Activated naive CD4-positive, alpha-beta T cell (primary cell): ENCODE data around the gene LAGE3.
"Not testable (repeated sequence)": the region's sequence is repeated elsewhere in the genome, so short reads cannot be mapped to it uniquely, and the experiment has no call there.

Source experiments
- DNase-seq, 4 experiments: peaks; one replicate each; lab custom pipeline; 2025; lab: John Stamatoyannopoulos, UW

LAGE3 gene

DNA sequence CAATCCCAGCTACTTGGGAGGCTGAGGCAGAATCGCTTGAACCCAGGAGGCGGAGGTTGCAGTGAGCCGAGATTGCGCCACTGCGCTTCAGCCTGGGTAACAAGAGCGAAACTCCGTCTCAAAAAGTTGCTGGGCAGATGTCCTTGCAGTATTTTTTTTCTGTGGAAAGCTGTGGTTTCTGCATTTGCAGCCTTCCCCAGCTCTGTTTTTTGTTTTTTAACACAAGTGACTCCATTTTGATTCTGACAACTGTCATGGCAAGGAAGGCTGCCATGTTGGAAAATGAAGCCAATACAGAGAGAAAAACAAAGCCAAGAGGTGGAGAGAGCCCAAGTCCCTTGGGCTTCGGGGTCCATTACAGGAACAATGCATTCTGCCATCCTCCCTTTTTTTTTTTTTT is 23.0 kb upstream of the LAGE3 start:
- no peak for DNase-seq

GRCh38 chrX:154501423-154501822 is 22.3 kb upstream of the LAGE3 start:
- not testable (repeated sequence) for DNase-seq

DNA sequence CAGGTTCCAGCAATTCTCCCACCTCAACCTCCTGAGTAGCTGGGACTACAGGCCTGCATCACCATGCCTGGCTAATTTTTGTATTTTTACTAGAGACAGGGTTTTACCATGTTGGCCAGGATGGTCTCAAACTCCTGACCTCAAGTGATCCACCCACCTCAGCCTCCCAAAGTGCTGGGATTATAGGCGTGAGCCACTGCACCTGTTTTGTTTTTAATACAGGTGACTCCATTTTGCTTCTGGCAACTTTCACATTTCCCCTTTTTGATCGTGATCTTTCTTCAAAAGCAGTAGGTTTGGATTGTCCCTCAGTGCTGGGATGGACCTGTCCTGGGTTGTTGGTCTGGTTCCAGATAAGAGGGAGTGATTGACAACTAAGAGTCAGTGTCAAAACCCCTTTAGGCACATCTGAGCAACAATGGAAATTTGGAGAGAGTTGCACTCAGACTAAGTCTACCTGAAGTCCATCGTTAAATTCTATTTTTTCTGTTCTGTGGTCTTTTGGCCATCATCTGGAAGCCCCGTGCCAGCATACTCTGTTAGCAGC is 17.6 kb upstream of the LAGE3 start:
- not testable (repeated sequence) for DNase-seq

GRCh38 chrX:154495472-154495922 is 16.4 kb upstream of the LAGE3 start:
- no peak for DNase-seq

DNA sequence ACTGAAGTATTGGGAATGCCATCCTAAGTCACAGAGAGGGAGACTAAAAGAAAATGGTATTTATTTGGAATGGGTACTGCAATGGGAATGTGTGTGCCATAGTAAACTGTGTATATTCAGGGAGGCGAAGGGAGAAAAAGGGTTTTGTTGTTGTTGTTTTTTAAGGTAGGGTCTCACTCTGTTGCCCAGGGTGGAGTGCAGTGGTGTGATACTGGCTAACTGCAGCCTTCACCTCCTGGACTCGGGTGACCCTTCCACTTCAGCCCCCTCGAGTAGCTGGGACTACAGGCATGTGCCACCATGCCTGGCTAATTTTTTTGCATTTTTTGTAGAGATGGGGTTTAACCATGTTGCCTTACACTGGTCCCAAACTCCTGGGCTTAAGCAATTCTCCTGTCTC is 15.6 kb upstream of the LAGE3 start:
- DNase-seq: no peak

DNA sequence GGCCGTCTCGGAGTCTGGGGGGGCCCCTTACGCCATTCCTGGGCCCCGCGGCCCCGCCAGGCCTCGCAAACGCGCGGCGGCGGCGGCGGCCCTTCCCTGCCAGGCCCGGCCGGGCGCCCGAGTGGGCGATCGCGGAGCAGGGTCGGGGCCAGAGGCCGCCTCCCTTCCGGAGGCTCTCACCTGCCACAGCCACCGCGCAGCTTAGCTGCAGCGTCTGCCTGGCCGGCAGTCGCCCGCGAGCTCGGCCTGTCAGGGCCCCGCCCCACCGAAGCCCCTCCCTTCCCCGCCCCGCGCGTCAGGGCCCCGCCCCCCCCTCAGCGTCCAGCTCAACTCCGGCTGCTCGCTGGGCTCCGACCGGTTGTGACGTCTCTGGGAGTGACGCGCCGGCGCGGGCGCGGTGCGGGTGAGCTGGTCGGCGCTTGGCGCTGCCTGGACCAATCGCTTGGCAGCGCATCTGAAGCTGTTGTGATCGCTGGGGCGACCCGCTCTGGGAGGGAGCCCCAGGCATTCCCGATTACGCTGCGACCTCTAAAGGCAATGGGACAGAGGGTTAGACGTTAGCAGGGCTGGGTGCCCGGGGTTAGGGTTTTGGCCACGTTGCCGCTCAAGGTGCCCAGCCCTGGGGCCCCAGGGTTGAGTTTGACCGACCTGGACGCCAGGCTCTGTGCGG is 11.5 kb upstream of the LAGE3 start, which contains the start of gene SLC10A3:
Gene SLC10A3 (minus strand): TSS at position 216 of the 670 bp plus-strand sequence. CDS start 1,689 bp downstream, outside the sequence.
- peak; percentile 58 to 77 (median 70) for DNase-seq

DNA sequence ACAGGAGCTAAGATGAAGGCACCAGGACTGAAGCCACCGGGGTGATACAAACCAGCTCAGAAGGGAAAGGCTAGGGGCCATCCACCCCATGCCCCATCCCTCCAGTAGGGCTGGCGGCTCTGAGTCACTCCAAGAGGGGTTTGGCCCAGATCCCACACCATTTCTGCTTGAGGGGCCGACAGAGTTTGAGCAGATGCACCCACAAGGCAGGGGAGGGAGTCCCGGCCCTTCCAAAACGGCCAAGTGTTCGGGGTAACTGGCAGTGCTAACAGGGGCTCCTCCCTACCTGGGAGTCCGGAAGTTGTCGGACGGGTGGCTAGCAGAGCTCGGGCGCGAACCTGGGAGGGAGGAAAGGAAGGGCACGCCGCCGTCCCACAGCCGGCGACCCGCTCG is 10.9 kb upstream of the LAGE3 start:
- no peak for DNase-seq

DNA sequence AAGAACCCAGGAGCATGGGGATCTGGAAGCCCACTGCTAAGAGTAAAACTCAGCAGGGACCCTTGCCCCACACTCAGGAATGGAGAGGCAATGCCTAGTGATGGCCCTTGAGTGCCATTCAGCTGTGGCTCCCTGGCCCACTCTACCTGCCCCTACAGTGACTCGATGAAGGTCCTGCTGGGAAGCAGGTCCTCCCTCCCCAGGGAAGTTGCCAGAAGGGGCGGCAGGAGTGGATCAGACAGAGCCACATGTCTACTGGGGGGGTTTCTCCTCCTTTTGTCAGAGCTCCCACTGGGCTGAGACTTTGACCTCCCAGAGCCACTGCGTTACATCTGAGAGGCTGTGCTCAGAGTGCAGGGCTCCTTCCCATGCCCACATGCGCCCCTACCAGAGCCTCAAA is 10.1 kb upstream of the LAGE3 start:
- no peak for DNase-seq

- DNase-seq: no peak
Observed at GRCh38 chrX:154488336-154489075, 9.4 kb upstream of the LAGE3 start.

GRCh38 chrX:154487518-154488290 is 8.6 kb upstream of the LAGE3 start:
- DNase-seq: no peak

DNA sequence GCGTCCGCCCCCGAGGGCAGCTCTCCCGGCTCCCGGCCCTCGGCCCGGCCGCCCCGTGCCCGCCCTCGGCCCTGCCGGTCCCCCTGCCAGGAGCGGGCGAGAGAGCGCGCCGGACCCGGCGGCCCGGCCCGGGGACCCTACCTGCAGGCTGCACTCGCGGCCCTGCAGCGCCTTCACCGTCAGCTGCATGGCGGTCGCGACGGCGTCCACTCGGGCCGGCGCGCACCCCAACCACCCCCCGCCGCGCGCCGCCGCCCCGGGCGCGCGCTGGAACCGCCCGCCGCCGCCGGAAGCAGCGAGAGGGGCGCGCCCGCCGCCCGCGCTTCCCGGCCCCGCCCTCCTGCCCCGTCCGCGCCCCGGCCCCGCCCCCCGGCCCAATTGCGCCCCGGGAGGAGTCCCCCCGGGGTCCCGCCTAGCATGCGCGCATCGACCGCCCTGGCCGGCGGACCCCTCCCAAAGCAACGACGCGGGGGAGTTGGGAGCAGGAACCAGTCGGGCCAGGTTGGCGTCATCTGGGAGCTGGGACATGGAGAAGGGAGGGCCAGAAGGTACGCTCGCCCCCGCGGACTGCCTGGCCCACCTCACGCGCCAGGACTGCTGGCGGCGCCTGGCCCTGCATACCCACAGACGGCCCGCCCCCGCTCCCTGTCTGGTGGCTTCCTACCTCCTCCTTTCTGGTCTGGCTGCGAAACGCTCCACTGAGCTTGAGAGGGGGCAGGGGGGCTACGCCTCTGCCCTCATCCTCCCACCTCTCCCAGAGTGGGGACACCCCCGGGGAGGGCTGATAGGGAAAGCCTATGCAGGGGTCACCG is 7.5 kb upstream of the LAGE3 start, which contains the start of gene UBL4A:
Gene UBL4A (minus strand): TSS at position 220 of the 812 bp plus-strand sequence. CDS start 31 bp downstream, at position 189.
- DNase-seq: peak in 1 of 4 experiments; percentile 43

- DNase-seq: no peak
Observed at GRCh38 chrX:154486052-154486395, 6.9 kb upstream of the LAGE3 start.

DNA sequence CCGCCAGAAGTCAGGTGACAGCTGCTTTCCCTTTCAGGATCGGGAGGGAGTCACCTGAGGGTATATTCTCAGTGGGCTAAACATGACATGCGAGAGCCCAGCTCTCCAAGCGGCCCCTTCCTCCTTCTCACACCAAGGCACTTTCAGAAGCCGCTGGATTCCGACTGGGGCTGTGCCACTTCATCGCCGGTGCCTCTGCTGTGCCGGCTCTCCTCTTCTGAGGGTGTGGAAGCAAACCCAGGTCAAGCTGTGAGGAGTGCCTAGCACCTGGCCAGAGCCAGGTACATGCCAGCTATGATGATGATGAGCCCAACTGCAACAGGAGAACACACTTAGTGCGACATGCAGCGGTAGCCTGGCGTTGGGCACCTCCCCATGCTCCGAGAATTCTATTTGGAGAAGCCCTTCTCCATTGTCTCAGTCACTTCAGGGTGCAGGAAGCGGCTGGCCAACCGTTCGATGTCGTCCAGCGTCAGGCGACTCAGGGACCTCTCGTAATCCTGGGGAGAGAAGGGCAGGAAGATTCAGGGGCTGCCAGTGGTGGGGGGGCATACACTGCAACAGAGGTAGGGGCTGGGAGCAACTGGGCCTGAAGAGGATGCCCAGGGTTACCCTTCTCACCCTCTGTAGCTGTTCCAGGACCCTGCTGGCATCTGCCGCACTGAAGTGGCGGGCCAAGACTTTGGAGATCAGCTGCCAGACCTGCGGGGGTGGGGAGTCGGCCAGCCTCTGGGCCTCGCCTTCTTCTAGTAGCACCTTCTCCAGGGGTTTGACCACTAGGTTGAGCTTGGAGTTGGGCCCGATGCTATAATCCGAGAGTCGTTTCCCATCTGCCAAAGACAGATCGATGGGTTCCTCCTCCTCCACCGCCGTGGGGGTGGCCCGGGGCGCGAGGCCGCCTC is 6.3 kb upstream of the LAGE3 start:
- no peak for DNase-seq

GRCh38 chrX:154484255-154485149 is 5.4 kb upstream of the LAGE3 start:
- no peak for DNase-seq

GRCh38 chrX:154483325-154483724 is 4.2 kb upstream of the LAGE3 start:
- DNase-seq: no peak

GRCh38 chrX:154482786-154483185 is 3.7 kb upstream of the LAGE3 start:
- no peak for DNase-seq

DNA sequence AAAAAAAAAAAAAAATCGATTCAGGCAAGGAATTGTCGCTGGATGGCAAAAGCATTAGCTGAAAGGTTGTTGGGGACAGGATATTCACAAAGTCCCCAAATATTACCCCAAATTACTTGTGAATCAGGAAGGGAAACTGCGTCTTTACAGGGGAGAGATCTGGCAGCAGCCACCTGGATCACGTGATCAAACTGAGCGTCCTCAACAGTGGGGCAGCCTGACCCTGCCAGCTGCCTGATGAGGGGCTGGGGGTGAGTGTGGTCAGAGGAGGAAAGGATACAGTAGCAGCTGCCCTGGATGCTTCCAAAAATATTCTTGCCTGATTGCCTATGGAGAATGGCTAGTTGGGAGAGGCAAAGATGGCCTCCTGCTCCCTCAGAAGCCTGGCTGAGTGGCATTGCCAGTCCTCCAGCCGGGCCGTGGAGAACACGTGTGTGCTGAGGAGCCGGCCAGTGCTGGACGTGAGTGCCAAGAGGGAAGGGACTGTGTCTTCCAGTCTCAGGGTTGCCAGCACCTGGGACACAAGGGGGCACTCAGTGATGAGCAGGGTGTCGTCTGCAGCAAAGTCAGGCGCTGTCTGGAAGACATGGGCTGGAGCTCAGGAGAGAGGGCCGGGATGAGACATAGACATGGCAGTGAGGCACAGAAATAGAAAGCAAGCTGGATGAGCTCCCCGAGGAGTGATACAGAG is 3.0 kb upstream of the LAGE3 start:
- DNase-seq: no peak

- DNase-seq: no peak
Observed at GRCh38 chrX:154481195-154481594, 2.1 kb upstream of the LAGE3 start.
